Skin epidermis (tissue), 12 donors: ENCODE results near the gene KCNV2.

ENCODE experiments used
- H3K27ac ChIP-seq, 21 experiments: fragments of 200-600 bp; sonication (generic) in 11 of 21; one replicate each; pipeline ENCODE4 v1.5.0; 2020; ENCODE audit warnings: mild to moderate bottlenecking in 3 of 21, inconsistent platforms in 2 of 21, moderate library complexity in 2 of 21
- H3K4me3 ChIP-seq, 7 experiments: fragments of 200-600 bp; sonication (generic) in 2 of 7; one replicate each; pipeline ENCODE4 v1.5.0; 2020; ENCODE audit warnings: inconsistent platforms in 2 of 7, mild to moderate bottlenecking in 2 of 7, moderate library complexity in 1 of 7

KCNV2 gene

DNA sequence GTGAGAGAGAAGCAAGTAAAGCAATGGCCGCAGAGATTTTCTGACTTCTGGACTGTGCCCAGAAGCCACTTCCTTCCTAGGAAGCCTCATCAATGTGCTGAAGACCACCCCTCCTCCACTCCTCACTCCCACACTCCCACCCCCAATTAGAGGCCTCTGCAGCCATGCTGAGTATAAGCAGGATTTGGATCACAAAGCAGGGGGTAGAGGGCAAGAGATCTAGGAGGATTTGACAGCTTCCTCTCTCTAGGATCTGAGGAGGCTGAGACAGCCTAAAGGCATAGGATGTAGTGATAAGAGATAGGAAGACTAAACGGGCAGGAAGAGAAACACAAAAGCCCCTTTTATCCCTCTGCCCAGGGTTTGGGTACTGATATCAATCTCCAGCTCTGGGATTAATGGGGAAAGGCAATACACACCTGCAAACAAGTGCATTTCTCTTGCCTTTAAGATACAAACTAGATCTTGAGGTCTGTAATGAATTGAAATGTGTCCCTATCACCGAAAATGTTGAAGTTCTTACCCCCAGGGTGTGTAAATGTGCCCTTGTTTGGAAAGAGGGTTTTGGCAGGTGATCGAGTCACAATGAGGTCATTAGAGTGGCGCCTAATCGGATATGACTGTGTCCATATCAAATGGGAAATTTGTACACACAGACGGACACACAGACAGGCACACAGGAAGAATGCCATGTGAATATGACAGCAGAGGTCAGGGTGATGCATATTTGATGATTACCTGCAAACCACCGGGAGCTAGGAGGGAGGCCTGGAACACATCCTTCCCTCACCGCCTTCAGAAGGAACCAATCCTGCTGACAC lies 28.5 kb downstream of the KCNV2 start:
- Histone ChIP-seq H3K4me3 (no peak overlapping the region), H3K27ac (no peak overlapping the region)

GRCh38 chr9:2749485-2749884 lies 32.2 kb downstream of the KCNV2 start:
- Histone ChIP-seq H3K4me3 (no peak overlapping the region), H3K27ac (no peak overlapping the region)

- no peak overlapping the region for H3K27ac ChIP-seq
- no peak overlapping the region for H3K4me3 ChIP-seq
Observed at GRCh38 chr9:2755285-2755684, 38.0 kb downstream of the KCNV2 start.

DNA sequence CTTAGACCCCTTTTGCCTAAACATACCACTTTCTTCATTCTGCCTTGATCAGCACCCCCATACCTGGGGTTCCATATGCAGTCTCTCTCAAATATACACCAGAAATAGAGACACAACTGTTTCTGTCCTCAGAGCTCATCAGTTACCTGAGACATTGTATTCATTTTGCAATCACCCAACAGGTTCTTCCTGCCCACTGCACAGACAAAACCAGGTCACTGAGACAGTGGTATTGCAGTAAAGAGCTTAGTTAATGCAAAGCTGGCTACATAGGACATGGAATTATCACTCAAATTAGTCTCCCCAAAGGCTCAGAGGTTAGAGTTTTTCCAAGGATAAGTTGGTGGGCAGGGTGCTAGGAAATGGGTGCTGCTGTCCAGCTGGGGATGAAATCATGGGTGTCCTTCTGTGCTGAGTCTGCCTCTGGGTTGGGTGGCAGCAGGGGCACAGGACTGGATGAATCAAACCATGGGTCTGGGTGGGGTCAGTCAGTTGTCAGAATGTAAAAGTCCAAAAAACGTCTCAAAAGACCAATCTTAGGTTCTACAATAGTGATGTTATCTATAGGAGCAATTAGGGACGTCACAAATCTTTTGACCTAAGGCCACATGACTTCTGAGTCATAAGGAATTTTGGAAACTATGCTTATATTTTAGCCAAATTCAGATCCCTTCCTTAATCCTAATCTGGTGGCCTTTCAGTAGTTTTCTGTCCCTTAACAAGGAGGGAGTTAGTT lies 41.0 kb downstream of the KCNV2 start:
- Histone ChIP-seq H3K27ac (no peak overlapping the region), H3K4me3 (no peak overlapping the region)

DNA sequence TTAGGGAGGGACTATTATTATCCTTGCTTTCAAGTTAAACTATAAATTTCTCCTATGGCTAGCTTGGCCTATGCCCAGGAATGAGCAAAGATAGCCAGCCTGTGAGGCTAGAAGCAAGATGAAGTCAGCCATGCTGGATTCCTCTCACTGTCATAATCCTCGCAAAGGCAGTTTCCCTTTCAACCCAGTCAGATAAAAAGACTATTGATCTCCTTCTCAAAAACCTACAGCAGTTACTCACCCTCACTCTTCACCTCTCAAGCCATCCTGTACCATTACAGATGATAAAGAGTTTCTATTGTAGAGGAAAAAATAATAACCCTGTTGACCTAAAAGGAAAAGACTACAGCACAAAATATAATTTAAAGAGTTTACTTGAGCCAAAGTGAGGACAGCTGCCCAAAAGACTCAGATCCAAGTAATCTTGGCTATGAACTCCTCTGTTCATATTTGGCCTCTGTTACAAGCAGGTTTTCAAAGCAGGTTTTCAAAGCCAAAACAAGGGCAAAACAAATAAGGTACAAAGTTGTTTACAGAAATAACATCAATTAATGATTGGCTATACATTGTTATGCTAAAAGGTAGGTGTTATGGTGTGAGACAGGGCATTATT lies 41.7 kb downstream of the KCNV2 start:
- H3K27ac ChIP-seq: no peak overlapping the region
- H3K4me3 ChIP-seq: no peak overlapping the region

GRCh38 chr9:2761424-2761823 lies 44.1 kb downstream of the KCNV2 start:
- no peak overlapping the region for H3K27ac ChIP-seq
- H3K4me3 ChIP-seq: no peak overlapping the region

GRCh38 chr9:2764353-2764752 lies 47.0 kb downstream of the KCNV2 start:
- Histone ChIP-seq H3K27ac (peak overlapping the region in 1 of 21 experiments; percentile 37), H3K4me3 (no peak overlapping the region)

DNA sequence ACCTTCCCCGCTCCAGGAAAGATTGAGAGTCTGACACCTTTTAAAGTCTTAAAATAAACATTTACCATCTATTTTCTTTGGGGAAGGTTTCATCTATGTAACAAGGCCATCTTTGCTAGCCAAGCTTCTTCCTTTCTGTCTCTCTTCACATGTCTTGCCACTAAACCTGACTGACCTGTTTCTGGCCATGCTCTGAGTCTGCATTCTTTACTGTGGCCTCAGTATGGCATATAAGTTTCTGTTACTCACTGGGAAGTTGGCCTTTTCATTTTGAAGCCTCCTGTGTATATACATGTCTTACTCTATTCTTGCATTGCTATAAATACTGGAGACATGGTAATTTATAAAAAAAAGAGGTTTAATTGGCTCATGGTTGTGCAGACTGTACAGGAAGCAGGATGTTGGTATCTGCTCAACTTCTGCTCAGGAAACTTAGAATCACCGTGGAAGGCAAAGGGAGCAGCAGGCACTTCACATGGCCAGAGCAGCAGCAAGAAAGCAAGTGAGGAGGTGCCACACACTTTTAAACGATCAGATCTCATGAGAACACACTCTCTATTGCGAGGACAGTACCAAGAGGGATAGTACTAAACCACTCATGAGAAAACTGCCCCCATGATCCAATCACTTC lies 48.1 kb downstream of the KCNV2 start:
- H3K4me3 ChIP-seq: no peak overlapping the region
- peak overlapping the region in 1 of 21 experiments; percentile 31 for H3K27ac ChIP-seq

GRCh38 chr9:2767800-2768677 lies 50.7 kb downstream of the KCNV2 start:
- Histone ChIP-seq H3K27ac (no peak overlapping the region), H3K4me3 (no peak overlapping the region)

- no peak overlapping the region for H3K4me3 ChIP-seq
- no peak overlapping the region for H3K27ac ChIP-seq
Observed at GRCh38 chr9:2771087-2771486, 53.8 kb downstream of the KCNV2 start.

GRCh38 chr9:2771661-2772060 lies 54.4 kb downstream of the KCNV2 start:
- no peak overlapping the region for H3K27ac ChIP-seq

DNA sequence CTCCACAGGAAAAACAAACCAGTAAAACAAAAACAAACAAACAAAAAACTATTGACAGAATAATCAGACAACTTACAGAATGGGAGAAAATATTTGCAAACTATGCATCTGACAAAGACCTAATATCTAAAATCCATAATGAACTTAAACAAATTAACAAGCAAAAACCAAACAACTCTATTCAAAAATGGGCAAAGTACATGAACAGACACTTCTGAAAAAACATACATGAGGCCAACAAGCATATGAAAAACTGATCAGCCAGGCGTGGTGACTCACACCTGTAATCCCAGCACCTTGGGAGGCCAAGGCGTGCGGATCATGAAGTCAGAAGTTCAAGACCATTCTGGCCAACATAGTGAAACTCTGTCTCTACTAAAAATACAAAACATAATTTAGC lies 60.1 kb downstream of the KCNV2 start:
- no peak overlapping the region for H3K27ac ChIP-seq

More at GRCh38 chr9:2771661-2772060, 54.4 kb downstream of the KCNV2 start:
- H3K4me3 ChIP-seq: no peak overlapping the region

GRCh38 chr9:2778816-2779215 lies 61.5 kb downstream of the KCNV2 start:
- Histone ChIP-seq H3K4me3 (no peak overlapping the region), H3K27ac (no peak overlapping the region)

More for the DNA sequence above, 60.1 kb downstream of the KCNV2 start:
- H3K4me3 ChIP-seq: no peak overlapping the region
